Measurements from ENCODE around the gene PHAF1. TPM values are rescaled to one million over a fixed set of nuclear protein-coding genes. Genes with fewer than 3 reads are reported as not detected.

The PHAF1 gene
- 13.6 and 15.4 TPM in 2 replicates for total RNA-seq (2014; rRNA removed; shearing (Covaris generic))

DNA sequence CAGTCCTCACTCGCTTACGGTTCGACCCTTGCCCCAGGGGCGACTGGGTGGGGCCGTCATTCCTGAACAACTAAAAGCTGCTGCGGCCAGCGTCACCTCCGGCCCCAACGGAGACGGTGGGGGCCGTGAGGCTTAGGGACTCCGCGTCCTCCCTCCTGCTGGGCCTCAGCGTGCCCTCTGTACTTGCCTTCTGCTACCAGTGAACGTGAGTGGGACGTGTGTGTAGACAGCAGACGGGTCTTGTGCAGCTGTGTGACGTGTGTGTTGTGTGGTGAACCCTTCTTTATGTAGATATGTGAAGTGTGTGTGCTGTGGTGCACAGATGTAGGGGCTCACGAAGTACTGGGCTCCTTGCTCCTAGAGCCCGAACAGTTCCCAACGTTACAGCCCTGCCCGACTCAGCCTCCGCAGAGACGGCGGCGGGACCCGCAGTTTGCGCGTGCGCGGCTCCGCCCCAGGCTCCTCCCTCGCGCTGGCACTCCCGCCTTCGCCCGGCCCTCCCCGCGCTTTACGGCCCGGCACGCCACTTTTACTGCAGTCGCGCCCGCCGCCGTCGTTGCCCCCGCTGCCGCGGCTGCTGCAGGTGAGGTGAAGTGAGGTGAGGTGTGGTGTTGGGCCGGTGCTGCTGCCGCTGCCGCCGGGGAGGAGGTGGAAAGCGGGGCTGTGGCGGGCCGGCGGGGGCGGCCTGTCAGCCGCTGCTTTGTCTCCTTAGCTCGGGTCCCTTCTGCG is at the start of gene PHAF1:
Gene PHAF1 (plus strand): TSS at position 535 of the 729 bp plus-strand sequence. CDS start 235 bp downstream, outside the sequence.
- peak; percentile 91 for DNase-seq (ENCODE audit: low spot score)

DNA sequence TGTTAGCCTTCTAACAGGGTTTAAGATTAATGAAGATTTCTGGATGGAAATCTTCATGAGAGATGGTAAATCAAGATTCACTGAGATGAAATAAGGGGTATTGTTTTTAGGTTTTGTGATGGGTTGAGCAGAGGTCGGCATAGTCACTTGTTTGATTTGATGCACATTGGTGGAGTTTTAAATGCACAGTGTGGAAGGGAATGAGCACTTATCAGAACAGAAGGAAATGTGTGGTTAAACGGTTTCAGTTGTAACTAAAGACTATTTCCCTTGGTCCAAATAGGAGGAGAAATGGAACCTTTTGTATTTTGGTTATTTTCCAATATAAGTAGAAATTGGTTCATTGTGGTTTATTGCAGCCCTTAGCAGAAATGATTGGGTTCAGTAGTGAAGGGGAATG is 46.7 kb upstream of the PHAF1 start:
- DNase-seq (ENCODE audit: low spot score): no peak

DNA sequence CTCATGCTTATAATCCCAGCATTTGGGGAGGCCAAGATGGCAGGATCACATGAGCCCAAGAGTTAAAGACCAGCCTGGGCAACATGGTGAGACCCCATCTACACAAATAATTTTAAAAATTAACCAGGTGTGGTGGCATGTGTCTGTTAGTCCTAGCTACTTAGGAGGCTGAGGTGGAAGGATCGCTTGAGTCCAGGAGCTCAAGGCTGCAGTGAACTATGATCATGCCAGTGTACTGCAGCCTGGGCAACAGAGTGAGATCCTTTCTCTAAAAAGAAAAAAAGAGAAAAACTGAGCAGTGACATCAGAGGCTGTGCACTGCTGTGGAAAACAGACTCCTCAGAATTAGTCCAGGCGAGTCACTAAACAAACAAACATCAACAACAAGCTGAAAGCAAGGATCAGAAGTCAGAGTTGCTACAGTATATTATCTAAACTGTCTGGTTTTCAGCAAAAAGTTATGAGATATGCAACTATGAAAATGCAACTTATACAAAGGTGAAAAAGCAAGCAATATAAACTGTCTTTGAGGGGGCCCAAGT is 41.5 kb upstream of the PHAF1 start:
- DNase-seq (ENCODE audit: low spot score): no peak

DNA sequence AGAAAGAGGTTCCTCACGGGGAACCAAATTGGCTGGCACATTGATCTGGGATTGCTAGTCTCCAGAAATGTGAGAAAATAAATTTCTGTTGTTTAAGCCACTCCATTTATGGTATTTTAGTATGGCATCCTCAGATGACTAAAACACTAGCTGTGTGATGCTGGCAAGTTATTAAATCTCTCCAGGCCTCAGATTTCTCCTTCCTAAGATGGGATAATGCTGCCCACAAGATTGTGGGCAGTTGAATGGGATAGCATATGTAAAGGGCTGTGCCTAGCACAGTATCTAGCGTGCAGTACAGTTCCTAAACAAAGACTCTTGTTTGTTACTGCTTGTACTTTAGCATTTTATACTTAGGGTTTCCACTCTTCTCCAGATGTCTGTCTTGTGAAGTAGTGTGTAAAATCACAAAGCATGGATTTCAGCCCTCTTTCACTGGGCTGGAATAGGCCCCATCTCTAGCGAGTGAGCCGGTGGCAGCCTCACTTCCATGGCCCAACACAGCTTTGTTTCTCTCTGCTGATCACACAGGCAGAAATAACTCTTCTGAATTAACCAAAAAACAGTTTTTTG is 38.2 kb upstream of the PHAF1 start:
- no peak for DNase-seq (ENCODE audit: low spot score)

DNA sequence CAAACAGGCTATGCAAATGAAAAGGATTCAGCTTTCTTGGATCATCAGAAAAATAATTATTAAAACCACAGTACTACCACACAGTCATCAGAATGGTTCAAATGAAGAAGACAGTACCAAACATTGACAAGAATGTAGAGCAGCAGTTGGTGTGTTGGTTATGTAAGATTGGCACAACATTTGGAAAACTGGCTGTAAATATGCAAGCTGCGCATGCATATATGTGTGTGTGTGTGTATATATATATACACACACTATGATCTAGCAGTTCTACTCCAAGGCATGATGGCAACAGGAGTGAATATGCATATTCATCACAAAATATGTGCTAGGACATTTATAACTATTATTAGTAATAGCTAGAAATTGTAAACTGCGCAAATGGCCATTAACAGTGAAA is 34.4 kb upstream of the PHAF1 start:
- DNase-seq (ENCODE audit: low spot score): no peak

DNA sequence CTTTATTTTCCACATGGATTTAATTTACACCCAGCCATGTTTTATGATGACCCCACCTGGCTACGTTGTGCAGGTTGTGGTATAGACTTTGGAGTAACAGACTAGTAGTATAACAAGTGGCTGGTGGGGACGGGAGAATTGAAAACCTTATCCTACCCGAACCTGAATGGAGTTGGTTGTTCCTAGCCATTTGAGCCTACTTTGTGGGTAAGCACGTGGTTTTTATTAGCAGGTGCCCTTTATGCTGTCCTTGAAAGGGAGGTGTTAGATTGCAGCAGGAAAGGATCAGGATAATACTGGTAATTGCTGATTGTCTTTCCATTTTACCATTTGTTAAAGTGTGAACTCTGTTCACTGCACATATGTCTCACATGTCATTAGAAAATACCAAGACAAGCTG is 31.9 kb upstream of the PHAF1 start:
- DNase-seq (ENCODE audit: low spot score): no peak

DNA sequence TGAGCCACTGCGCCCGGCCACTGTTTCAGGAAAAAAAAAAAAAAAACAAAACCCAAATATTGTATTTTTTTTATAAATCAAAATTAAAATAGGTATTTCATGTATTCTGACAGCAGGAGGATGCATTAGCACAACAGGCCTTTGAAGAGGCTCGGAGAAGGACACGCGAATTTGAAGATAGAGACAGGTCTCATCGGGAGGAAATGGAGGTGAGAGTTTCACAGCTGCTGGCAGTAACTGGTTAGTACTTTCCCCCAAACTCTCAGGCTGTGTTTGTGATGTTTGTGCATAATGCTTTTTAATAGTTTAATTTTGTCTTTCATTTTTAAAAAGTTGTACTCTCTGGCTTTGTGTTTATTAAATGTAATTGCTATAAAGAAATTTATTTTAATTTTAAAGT is 27.6 kb upstream of the PHAF1 start:
- DNase-seq (ENCODE audit: low spot score): no peak

DNA sequence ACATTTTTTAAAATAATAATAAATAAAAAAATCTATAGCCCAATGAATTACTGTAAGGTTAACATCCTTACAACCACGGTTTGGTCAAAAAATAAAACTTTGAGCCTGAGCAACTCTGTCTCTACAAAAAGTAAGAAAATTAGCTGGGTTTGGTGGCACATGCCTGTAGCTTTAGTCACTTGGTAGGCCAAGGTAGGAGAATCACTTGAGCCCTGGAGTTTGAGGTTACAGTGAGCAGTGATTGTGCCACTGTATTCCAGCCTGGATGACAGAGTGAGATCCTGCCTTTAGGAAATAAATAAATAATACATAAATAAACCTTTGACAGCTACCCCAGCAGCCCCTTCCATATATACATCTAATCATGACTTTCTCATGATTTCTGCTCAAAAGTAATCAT is 26.9 kb upstream of the PHAF1 start:
- no peak for DNase-seq (ENCODE audit: low spot score)

DNA sequence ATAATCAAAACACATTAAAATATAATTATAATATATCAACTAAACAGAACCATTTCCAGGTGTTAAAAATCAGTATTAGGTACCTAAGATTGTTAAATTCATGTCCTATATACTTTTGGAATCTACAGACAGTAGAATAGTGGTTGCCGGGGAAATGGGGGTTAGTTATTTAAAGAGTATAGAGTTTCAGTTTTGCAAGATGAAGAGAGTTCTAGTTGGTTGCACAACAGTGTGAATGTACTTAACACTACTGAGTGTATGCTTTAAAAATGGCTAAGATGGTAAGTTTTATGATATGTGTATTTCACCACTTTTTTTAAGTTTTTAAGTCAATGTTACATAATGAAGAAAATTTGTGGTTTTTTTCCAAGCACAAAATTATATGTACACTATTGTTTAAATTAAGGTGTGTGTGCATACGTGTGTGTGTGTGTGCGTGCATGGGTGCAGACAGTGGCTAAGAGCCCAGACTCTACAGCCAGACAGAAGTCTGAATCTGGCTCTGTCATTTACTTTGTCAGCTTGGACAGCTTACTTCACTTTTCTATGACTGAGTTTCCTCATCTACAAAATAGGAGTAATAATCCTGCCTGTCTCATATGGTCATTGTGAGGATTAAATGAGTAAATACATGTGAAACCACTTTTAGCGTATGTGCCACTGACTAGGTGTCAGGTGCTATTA is 25.3 kb upstream of the PHAF1 start:
- DNase-seq (ENCODE audit: low spot score): no peak

DNA sequence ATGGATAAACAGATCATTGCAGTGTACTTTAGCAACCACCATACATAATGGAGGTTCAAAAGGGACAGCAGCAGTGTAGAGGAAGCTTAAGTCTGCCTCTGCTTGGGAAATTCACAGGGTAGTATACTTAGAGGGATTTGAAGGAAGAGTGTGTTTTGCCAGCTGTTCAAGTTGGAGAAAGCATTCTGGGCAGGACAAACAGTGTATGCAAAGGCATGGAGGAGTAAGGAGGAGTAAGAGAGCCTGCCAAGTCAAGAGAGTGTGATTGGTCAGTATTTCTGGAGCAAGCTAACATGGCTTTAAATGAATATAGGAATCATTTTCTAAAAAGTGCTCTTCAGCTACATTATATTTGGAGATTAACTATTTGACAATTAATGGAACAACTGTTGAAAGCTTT is 22.9 kb upstream of the PHAF1 start:
- DNase-seq (ENCODE audit: low spot score): no peak

DNA sequence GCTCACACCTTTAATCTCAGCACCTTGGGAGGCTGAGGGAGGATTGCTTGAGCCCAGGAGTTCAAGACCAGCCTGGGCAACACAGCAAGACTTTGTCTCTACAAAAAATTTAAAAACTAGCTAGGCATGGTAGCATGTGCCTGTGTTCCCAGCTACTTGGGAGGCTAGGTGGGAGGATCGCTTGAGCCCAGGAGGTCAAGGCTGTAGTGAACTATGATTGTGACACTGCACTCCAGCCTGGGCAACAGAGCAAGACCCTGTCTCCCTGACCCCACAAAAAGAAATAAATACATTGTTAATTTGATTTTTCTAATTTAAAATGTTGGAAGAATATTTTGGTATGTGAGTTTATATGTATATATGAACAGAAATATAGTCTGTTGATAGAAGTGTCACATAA is 22.4 kb upstream of the PHAF1 start:
- DNase-seq (ENCODE audit: low spot score): no peak

DNA sequence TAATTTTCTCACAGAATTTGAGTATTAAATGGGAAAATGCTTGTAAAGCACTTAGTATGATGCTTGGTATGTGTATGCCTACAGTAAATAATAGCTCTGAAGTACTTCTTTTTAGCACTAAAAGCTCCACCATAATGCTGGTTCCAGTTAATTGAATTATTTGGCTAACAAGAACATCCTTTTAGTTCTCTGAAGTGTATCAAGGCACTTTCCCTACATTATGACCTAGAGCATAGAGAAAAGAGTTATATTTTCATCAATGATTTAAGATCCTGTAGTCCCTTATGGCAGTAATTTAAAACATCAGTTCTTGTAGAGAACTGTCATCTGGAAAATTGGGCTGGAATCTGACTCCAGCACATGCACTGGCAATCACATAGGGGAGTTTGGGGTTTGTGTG is 21.9 kb upstream of the PHAF1 start:
- DNase-seq (ENCODE audit: low spot score): no peak

DNA sequence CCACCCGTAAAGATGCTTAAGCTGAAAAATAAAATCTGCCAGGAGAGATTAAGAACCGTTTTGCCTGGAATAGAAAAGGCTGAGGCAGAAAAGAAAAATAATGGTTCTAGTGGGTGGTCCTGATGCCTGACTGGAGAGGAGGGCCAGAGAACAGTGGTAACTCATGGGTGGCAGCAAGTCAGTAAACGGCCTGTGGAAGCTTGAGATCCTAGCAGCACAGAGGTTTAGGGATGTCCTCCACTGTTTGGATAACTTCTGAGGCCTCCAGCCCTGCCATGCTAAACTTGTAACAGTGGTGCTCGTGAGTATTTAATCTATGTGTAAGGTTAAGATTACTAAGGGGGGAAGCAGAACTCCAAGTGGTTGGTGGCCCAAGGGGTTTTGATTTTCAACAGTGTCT is 21.2 kb upstream of the PHAF1 start:
- DNase-seq (ENCODE audit: low spot score): no peak

DNA sequence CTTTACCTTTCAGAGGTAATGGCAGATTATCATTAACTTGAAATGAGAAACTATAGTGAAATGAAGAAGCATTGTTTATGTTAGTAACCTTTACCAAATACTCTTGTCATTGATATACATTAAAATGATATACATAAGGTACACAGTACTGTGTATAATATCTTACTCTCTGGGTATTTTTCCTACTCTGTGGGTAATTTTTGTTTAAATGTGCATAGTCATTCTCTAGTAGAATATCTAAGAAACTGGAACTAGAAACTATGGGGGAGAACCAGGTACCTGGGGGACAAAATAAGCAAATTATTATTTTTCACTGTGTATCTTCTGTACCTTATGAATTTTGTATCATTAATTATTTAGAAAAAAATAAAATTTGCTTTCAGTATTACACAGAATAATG is 20.6 kb upstream of the PHAF1 start:
- no peak for DNase-seq (ENCODE audit: low spot score)

DNA sequence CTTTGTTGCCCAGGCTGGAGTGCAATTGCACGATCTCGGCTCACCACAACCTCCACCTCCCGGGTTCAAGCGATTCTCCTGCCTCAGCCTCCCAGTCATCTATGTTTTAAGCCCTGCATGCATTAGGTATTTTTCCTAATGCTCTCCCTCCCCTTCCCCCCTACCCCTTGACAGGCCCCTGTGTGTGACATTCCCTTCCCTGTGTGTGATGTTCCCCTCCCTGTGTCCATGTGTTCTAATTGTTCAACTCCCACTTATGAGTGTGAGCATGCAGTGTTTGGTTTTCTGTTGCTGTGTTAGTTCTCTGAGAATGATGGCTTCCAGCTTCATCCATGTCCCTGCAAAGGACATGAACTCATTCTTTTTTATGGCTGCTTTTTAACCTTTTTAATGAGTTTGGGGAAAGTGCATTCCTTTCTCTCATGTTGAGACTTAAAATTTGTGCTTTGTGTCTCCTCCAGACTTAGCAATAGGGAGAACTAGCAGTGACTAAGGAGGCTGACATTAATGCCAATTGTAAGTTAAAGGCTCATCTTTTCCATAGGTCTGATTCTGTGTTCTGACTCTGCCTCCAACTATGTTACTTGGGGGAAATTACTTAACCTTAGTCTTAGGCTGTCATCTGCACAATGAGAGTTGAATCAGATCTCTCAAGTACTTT is 17.7 kb upstream of the PHAF1 start:
- no peak for DNase-seq (ENCODE audit: low spot score)

DNA sequence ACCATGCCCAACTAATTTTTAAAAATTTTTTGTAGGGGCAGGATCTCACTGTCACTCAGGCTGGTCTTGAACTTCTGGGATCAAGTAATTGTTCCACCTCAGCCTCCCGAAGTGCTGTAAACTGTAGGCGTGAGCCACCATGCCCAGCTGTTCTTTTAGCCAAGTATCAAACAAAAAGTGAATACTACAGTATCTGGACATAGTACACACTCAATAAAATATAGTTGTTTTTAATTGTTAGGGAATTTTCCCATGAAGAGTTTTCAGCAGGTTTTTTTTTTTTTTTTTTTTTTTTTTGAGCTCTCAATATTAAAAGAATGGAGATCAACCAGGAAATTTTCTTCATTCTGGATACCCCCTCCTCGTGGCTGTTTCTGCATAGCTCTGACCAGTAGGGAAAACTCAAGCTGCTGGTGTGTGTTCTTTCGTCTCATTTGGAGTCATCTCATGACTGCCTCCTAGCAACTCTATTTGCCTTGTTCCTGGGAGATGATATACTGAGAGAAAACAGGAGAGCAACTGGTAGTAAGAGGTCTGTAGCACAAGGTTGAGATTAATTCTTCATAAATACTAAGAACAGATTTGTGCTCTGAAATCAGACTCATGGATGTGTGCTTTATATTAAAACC is 16.5 kb upstream of the PHAF1 start:
- no peak for DNase-seq (ENCODE audit: low spot score)

DNA sequence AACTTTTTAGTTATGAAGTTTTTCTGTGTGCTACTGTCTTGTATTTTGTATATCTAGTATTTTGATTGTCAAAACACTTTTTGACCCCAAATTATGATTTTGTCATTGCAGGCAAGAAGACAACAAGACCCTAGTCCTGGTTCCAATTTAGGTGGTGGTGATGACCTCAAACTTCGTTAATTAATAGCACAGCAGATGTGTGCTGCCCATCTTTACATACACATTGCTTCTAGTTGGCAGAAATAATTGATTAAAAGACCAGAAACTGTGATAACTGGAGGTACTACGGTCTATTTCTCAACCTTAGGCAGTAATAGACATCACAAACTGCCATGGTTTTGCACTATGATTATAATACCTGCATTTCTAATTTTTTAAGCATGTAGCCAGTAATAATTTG is 11.1 kb upstream of the PHAF1 start:
- no peak for DNase-seq (ENCODE audit: low spot score)

DNA sequence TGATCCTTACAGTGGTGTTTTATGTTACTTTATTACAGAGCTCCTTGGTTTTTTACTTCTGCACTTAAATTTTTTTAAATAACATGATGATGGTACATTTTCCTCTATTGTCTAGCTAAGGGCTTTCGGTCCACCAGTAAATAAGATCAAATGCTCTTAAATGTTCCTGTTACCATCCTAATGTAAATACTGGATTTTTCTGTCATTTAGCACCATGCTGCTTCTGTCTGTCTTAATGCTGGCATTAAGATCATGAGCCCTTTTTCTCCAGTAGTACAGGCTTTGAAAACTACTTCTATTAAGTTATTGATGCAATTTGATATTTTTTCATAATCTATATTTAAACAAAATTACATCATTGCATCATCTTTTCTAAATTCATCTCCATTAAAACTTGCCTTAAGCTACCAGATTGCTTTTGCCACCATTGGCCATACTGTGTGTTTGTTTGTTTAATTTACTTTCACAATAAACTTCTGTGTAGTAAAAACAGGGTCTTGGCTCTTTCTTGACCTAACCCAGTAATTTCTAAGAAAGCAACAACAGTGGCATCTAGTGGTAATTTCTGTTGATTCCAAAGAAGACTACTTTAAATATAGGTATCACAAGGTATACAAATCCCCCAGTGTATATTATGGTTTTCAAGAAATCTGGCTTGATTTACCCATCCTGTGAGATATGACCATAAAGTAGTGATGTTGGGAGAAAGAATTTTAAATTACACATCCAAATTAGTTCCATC is 9.0 kb upstream of the PHAF1 start:
- DNase-seq (ENCODE audit: low spot score): peak; percentile 37

DNA sequence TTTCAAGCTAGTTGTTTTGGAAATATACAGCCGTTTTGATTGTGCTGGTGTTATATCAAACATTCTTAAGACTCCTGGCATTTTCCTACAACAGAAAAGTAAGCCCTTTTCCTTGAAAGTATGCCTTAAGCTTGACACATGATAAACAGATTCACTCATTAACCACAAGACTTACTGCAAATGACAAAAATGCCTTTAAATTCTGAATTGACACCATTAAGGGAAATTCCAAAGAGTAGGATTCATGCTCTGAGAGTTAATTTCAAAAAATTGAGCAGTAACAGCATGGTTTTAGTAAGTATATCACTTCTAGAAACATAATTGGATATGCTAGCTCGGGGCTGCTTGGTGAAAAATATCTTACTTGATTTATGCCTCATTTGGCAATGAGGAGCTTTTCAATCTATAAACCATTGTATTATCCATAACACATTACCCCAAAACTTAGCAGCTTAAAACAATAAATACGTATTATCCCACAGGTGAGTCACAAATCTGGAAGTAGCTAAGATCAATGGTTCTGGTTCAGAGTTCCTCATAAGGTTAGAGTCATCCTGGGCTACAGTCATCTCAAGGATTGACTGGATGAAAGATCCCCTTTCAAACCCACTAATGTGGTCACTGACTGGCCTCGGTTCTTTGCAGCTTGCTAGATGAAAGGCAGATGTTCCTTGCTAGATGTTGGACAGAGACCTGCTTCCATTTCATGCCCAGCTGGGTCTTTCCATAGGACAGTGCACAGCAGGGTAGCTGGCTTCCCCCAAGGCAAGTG is 8.2 kb upstream of the PHAF1 start:
- DNase-seq (ENCODE audit: low spot score): no peak

DNA sequence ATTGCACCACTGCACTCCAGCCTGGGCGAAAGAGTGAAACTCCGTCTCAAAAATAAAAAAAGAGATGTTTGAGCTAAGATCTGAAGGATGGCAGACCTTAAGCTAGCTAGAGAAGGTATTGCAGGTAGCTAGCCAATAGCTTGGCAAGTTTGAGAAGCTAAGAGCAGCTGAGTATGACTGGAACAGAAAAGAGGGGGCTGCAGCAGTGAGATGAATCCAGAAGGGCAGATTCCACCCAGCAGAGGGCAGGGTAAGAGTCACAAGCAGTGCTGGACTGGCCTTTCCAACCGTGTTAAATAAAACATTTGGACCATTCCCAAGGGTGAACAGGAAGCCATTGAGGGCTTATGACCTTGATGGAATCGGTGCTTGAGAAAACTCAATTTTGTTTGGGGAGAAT is 5.7 kb upstream of the PHAF1 start:
- DNase-seq (ENCODE audit: low spot score): peak; percentile 54

Data from HT-29 (cell line).